Right atrium auricular region (tissue), 2 donors: Measurements from ENCODE around the gene SAYSD1. TPM values are rescaled to one million over a fixed set of nuclear protein-coding genes. Genes with fewer than 3 reads are reported as not detected.

Source experiments
- DNase-seq: peaks from one replicate; pipeline ENCODE4 v3.0.0-alpha.2; 2019; ENCODE audit warnings: low spot score
- H3K27ac ChIP-seq, 2 donors: fragments of 200-600 bp; sonication (generic); 1 replicate in 1 of 2; 2 replicates in 1 of 2; pipeline ENCODE4 v1.5.1; 2016 to 2019
- H3K27me3 ChIP-seq, 2 donors: fragments of 200-600 bp; sonication (generic); one replicate each; pipeline versions ENCODE4 v1.5.1 to v1.6.0; 2017 to 2019
- H3K36me3 ChIP-seq: fragments of 200-600 bp; sonication (generic); one replicate; pipeline ENCODE4 v1.5.1; 2016
- H3K4me1 ChIP-seq, 2 donors: fragments of 200-600 bp; sonication (generic); one replicate each; pipeline versions ENCODE4 v1.5.1 to v1.6.0; 2017 to 2019
- H3K4me3 ChIP-seq, 2 donors: fragments of 200-600 bp; sonication (generic); 1 replicate in 1 of 2; 2 replicates in 1 of 2; pipeline ENCODE4 v1.5.1; 2017 to 2019; ENCODE audit warnings: mild to moderate bottlenecking in 1 of 2, moderate library complexity in 1 of 2
- H3K9me3 ChIP-seq, 2 donors: fragments of 200-600 bp; sonication (generic); one replicate each; pipeline ENCODE4 v1.5.1; 2019
- total RNA-seq, 2 donors: library from RNA; depleted of rRNA; stranded (reverse); fragments of >200 nt; gene quantifications; one replicate each; pipeline ENCODE4 v1.1.0, GENCODE V29; 2016
- TF ChIP-seq, protein P1 (sequence below), 2 donors: fragments of 200-600 bp; sonication (generic); IDR thresholded peaks; one replicate each; pipeline ENCODE4 v1.5.1; 2019; ENCODE audit warnings: antibody characterized with exemption in 2 of 2

The SAYSD1 gene
- 10 to 100 TPM; 10.3 to 10.5 TPM for total RNA-seq

DNA sequence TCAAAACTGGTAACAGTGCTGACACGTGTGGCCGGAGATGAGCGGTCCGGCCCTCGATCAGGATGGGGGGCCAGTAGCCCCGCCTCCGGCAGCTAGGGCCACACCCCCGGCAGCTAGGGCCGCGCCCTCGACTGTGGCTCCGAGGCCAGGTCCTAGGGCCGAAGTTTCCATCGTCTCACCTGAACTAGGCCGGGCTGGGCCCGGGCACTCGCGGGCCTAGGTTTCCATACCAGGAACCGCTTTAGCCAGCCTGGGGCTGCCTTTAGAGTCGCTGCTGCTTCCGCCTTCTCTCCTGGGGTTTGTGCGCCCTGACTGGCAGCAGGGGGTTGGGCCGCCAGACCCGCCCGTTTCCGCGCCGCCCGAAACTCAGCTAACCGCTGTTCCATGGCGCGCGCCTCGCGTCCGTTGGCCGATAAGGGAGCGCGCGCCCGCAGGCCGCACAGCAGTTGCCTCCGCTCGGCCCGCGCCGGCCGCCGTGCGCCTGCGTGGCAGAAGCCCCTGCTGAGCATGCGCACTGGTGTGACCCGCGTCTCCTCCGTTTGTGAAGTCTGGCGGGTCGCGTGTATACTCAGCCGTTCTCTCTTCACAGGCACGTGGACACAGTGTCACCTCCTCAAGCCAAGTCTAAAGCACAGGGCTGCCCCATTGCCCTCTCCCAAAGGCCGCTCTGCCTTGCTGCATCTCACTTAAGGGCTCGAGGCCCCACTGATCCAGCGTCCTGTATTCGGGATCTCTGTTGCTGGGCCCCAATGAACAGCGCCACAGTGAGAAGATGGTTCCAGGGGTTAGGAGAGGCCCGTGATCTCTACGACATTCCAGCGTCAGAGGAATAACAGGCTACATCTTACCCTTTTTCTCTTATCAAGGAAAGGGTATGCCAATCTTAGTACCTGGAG, at the start of gene SAYSD1:
TSS of gene SAYSD1 (minus strand) at position 483 of the 896 bp plus-strand sequence. CDS start at position 386, 97 bp downstream.
- TF ChIP-seq, protein P1, sequence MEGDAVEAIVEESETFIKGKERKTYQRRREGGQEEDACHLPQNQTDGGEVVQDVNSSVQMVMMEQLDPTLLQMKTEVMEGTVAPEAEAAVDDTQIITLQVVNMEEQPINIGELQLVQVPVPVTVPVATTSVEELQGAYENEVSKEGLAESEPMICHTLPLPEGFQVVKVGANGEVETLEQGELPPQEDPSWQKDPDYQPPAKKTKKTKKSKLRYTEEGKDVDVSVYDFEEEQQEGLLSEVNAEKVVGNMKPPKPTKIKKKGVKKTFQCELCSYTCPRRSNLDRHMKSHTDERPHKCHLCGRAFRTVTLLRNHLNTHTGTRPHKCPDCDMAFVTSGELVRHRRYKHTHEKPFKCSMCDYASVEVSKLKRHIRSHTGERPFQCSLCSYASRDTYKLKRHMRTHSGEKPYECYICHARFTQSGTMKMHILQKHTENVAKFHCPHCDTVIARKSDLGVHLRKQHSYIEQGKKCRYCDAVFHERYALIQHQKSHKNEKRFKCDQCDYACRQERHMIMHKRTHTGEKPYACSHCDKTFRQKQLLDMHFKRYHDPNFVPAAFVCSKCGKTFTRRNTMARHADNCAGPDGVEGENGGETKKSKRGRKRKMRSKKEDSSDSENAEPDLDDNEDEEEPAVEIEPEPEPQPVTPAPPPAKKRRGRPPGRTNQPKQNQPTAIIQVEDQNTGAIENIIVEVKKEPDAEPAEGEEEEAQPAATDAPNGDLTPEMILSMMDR (IDR thresholded peaks at IDR 0.05): peak in 1 of 2 donors; percentile 7
- DNase-seq: peak; percentile 91
- H3K27ac ChIP-seq: peak within 1 kb of the TSS; percentile 96 to 99
- H3K27me3 ChIP-seq: no peaks in the 10 kb centered on the region
- H3K4me1 ChIP-seq: peaks cover 0 to 16% of the 10 kb centered on the region in 2 donors
- no peaks in the 10 kb centered on the region for H3K36me3 ChIP-seq
- no peaks in the 10 kb centered on the region for H3K9me3 ChIP-seq
- peak within 1 kb of the TSS; percentile 69 to 78 for H3K4me3 ChIP-seq

GRCh38 chr6:39157511-39157910, 42.5 kb upstream of the SAYSD1 start:
- no peaks in the 10 kb centered on the region for H3K36me3 ChIP-seq
- TF ChIP-seq, protein P1 (IDR thresholded peaks at IDR 0.05): no peak
- DNase-seq: no peak
- H3K4me3 ChIP-seq: no peak overlapping the region
- H3K27ac ChIP-seq: no peak overlapping the region
- H3K4me1 ChIP-seq: no peaks in the 10 kb centered on the region
- H3K27me3 ChIP-seq: no peaks in the 10 kb centered on the region
- no peaks in the 10 kb centered on the region for H3K9me3 ChIP-seq

GRCh38 chr6:39156801-39157200, 41.8 kb upstream of the SAYSD1 start:
- no peaks in the 10 kb centered on the region for H3K36me3 ChIP-seq
- TF ChIP-seq, protein P1 (IDR thresholded peaks at IDR 0.05): no peak
- no peak overlapping the region for H3K4me3 ChIP-seq
- H3K27ac ChIP-seq: no peak overlapping the region
- H3K27me3 ChIP-seq: no peaks in the 10 kb centered on the region
- DNase-seq: no peak
- H3K9me3 ChIP-seq: no peaks in the 10 kb centered on the region
- H3K4me1 ChIP-seq: no peaks in the 10 kb centered on the region

GRCh38 chr6:39154705-39155104, 39.7 kb upstream of the SAYSD1 start:
- Histone ChIP-seq H3K27ac (no peak overlapping the region), H3K4me3 (no peak overlapping the region), H3K36me3 (no peaks in the 10 kb centered on the region), H3K9me3 (no peaks in the 10 kb centered on the region), H3K4me1 (no peaks in the 10 kb centered on the region), H3K27me3 (no peaks in the 10 kb centered on the region)
- DNase-seq: no peak
- TF ChIP-seq, protein P1 (IDR thresholded peaks at IDR 0.05): no peak

GRCh38 chr6:39153766-39154397, 38.9 kb upstream of the SAYSD1 start:
- no peaks in the 10 kb centered on the region for H3K4me1 ChIP-seq
- no peaks in the 10 kb centered on the region for H3K36me3 ChIP-seq
- no peaks in the 10 kb centered on the region for H3K9me3 ChIP-seq
- no peak for DNase-seq
- no peaks in the 10 kb centered on the region for H3K27me3 ChIP-seq
- TF ChIP-seq, protein P1 (IDR thresholded peaks at IDR 0.05): no peak
- H3K27ac ChIP-seq: no peak overlapping the region
- no peak overlapping the region for H3K4me3 ChIP-seq
